HG02970 (cell line): ENCODE measurements around the gene SYTL5.

ENCODE experiments used
- ATAC-seq: cut with Tn5 transposase; IDR thresholded peaks from one replicate; pipeline ENCODE4 v1.9.1; 2021; ENCODE audit warnings: mild to moderate bottlenecking, moderate library complexity, moderate number of reproducible peaks; ENCODE audit not compliant: unreplicated experiment, low FRiP score

Gene SYTL5

GRCh38 chrX:38018766-38019425, 12.5 kb downstream of the SYTL5 start:
- no peak for ATAC-seq

GRCh38 chrX:38028300-38028699, 21.9 kb downstream of the SYTL5 start:
- ATAC-seq = no peak

GRCh38 chrX:38036466-38036865, 30.1 kb downstream of the SYTL5 start:
- ATAC-seq = no peak

DNA sequence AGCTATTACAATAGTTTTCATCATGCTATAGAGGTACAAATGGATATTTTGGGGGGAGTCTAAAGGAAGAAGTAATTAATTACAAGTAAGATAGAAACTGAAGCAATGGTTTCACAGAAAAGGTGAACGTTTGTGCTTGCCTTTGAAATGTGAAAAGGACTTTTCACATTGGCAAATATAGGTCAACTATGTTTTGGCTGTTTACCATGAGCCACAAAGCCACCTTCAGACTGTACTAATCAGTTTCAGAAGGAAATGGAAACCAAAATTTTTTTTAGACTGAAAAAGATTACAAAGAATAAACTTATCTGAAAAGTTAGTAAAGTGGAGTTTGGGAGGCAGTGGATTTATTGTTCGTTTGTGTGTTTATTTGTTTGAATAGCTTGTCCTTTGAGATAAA, 32.1 kb downstream of the SYTL5 start:
- no peak for ATAC-seq

GRCh38 chrX:38041237-38041636, 34.9 kb downstream of the SYTL5 start:
- no peak for ATAC-seq

DNA sequence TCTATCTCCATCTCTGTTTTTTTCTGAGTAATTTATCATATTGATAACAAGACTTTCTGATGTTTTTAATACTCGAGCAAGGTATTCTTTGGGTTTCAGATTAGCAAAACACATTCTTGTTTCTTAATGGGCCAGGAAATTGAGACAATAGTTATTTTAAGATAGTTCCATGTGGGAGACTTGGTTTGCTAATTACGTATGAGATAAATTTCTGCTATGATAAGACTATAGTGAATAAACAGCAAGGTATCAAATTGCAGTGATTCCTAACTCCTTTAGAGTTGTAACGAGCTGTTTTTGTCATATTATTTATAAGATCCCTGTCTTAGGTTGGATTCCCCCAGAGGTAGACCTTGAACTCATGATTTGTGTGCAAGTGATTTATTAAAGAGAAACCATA, 38.3 kb downstream of the SYTL5 start:
- no peak for ATAC-seq

- ATAC-seq = no peak
These were observed 39.3 kb downstream of the SYTL5 start for GRCh38 chrX:38045538-38046096.

- no peak for ATAC-seq
These were observed 42.5 kb downstream of the SYTL5 start for GRCh38 chrX:38048886-38049285.

GRCh38 chrX:38050806-38051205, 44.5 kb downstream of the SYTL5 start:
- ATAC-seq = no peak

DNA sequence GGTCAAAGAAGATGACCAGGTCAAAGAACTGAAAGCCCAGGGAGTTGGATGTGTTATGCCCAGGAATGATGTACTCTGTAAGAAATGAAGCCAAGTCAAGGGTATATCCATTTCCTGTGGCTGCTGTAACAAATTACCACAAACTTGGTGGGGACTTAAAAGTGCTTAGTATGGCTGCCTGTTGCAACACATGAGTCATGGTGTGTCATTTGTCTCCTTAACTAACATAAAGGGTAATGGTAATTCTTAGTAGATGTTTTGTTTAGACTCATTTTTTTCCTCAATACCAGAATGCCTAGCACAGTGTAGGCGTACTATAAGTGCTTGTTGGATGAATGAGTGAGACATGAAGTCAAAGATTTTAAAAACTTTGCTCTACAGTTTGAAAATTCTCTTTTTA, 45.7 kb downstream of the SYTL5 start:
- no peak for ATAC-seq

- no peak for ATAC-seq
These were observed 49.0 kb downstream of the SYTL5 start for GRCh38 chrX:38055170-38055847.

DNA sequence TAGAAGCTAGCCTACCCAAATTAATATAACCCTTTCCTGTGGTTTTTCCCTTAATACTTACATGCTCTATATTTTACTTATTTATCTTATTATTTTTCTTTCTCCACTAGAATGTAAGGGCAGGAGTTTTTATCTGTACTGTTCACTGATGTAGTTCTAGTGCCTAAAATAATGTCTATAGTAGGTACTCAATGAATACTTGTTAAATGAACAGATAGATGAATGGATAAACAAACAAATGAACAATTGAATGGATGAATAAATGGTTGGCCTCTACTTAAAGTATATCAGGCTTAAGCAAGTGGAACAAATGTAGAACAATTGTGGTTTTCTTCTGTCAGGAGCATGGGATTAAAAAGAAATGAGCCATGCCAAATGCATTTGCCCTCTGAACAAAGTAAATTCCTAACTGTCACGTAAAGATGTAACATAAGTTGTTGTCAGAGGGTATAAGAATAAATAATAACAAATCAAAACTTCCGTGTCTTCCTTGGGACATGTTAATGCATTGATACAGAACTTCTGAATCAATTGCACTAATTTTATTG, 54.1 kb downstream of the SYTL5 start:
- ATAC-seq = no peak

GRCh38 chrX:38061335-38061734, 55.0 kb downstream of the SYTL5 start:
- ATAC-seq = no peak

GRCh38 chrX:38066934-38067333, 60.6 kb downstream of the SYTL5 start:
- no peak for ATAC-seq

DNA sequence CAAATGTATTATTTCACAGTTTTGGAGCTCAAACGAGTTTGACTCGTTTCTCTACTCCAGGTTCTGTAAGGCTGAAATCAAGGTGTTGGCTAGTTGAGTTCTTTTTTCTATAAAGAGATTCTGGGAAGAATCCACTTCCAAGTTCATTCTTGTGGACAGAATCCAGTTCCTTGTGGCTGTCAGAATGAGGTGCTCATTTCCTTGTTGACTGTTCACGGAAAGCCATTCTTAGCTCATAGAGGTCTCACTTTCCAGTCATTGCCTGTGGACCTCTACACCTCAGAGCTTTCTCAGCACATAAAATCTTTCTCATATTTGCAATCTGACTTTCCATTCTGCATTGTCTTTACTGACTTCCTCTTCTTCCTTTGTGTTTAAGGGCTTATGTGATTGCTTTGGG, 62.9 kb downstream of the SYTL5 start:
- no peak for ATAC-seq

DNA sequence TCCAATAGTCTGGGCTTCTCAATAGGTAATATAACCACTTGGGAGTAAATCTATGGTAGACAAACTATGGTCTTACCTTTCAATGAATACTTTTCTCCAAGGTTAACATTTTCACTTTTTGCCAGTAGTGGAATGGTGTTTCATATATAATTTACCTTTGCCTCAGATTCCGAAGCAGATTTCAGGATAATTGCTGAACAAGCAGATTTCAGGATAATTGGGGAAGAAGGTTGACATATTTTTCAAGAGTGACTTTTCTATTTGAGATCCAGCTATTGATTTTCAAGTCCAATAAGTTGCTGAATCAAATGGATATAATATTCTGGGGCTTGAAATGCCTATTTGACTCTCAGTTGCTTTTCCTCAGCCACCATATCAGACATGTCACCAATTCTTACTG, 63.6 kb downstream of the SYTL5 start:
- no peak for ATAC-seq

DNA sequence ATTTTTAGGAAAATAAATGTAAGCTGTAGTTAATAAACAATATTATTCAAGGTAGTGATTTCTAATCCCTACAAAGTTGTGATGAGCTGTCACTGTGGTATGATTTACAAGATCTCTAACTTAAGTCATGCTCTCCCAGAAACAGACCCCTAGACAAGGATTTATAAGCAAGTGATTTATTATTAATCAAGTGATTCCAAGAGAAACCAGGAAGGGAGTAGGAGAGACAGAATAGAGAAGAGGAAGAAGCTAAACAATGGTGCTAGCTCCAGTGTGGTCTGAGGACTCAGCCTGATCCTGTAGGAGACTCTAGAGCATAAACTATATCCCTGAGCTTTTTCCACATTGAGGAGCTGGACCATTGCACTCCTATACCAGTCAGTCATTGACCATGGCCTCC, 73.1 kb downstream of the SYTL5 start:
- no peak for ATAC-seq

DNA sequence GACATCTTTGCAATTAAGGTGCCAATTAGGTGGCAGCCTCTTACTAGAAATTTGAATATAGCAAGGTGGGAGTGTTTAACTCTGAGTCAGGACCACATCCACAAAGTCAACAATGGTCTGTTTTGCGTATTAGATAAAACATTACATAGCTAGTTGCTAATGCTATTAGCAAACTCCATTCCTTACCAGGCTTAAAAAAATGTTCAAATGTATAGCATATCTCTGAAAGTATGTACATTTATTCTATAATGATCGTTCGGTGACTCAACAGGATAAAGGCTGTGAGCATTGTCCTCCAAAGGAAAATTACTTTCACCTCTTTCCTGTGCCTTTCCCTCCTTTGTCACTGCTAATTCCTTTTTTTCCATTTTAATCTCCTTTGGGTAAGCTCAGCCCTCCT, 74.5 kb downstream of the SYTL5 start:
- no peak for ATAC-seq

DNA sequence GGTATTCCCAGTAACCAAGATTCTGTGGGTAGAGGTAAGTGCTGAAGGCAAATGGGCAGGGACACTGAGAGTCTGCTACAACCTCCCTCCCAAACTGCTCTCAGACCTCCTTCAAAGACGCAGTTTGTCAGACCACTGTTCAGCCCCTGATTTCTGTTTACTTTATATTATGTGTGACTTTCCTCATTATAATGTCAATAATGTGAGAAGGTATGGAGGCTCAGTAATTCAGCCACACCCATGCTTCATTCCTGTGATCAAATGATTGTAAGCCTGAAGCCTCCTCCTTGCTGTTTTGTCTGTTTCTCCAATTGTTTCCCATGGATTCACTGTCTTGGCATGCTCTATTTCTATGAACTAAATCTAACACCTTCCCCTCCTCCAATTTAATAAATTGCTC, 75.6 kb downstream of the SYTL5 start:
- no peak for ATAC-seq

DNA sequence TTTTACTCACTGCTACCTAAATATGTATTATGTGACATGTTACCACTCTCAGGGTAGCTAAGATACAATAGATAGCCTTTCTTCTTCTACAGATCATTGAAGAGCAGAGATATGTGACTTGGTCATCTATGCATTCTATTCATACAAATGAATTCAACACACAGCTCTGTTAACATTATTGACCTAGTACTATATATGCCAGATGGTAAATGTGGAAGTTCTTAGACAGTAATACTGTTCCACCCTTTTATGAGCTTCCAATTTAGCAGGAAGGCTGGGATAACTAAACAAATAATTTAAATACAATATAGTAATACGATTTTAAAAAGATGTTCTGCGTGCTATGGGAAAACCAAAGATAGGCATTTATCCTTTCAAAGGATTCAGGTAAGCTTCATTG, 76.0 kb downstream of the SYTL5 start:
- ATAC-seq = no peak

GRCh38 chrX:38085813-38086212, 79.5 kb downstream of the SYTL5 start:
- ATAC-seq = no peak
